Measurements from ENCODE around the gene MPHOSPH10. TPM values are rescaled to one million over a fixed set of nuclear protein-coding genes. Genes with fewer than 3 reads are reported as not detected.
"Not testable (repeated sequence)": the region's sequence is repeated elsewhere in the genome, so short reads cannot be mapped to it uniquely, and the experiment has no call there.

The MPHOSPH10 gene
- total RNA-seq, 2 donors from 2014 or later = 28.3 to 42.3 TPM

DNA sequence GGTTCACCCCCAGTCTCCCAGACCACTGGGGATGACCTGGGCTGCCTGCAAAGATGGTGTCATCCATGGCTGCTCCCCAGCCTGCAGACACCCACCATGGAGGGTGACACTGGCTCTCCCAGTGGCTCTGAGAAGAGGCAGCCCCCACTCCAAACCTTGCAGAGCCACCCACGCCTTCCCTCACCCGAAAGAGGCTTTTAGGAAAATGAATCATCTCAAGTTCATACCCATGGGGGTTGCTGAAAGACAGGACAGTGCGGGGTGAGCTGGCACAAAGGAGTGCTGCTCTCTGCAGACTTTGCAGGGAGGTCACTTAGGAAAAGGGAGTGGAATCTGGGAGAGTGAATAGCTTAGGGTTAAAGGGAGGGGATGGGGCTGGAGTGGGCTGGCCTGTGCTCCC is 36.4 kb downstream of the MPHOSPH10 start:
- no peak overlapping the region for H3K27ac Mint-ChIP-seq
- ATAC-seq (no peak), DNase-seq (no peak)
- no peaks in the 10 kb centered on the region for H3K9me3 ChIP-seq (ENCODE audit: control insufficient read depth, low read length, poor library complexity, severe bottlenecking)
- H3K4me1 Mint-ChIP-seq = no peaks in the 10 kb centered on the region
- H3K36me3 Mint-ChIP-seq (ENCODE audit: low read depth) = no peaks in the 10 kb centered on the region
- H3K27me3 Mint-ChIP-seq = peaks cover 38% of the 10 kb centered on the region
- H3K4me3 Mint-ChIP-seq = no peak overlapping the region

DNA sequence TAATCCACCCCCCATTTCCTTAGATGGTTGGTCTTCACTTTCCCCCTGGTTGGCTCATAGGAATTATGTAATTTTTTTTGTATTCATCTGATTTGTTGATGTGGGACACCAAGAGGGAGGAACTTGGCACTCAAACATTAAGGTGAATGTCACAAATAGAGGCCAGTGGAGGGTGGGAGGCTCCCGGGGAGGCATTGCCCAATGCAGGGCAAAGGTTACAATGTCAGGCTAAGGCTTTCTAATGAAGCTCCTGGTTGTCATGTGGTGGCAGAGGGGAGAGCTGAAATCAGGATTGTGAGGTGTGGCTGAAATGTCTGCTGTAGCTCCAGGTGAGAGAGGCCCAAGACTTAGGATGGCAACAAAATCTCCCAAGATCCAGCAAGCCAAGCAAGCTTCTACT is 42.7 kb downstream of the MPHOSPH10 start:
- H3K9me3 ChIP-seq (ENCODE audit: control insufficient read depth, low read length, poor library complexity, severe bottlenecking) = no peaks in the 10 kb centered on the region
- ATAC-seq = no peak
- Mint-ChIP-seq H3K27ac (no peak overlapping the region), H3K4me1 (peaks cover 12% of the 10 kb centered on the region), H3K4me3 (no peak overlapping the region), H3K27me3 (peaks cover 30% of the 10 kb centered on the region), H3K36me3 (ENCODE audit: low read depth) (peaks cover 6% of the 10 kb centered on the region)
- DNase-seq = no peak

DNA sequence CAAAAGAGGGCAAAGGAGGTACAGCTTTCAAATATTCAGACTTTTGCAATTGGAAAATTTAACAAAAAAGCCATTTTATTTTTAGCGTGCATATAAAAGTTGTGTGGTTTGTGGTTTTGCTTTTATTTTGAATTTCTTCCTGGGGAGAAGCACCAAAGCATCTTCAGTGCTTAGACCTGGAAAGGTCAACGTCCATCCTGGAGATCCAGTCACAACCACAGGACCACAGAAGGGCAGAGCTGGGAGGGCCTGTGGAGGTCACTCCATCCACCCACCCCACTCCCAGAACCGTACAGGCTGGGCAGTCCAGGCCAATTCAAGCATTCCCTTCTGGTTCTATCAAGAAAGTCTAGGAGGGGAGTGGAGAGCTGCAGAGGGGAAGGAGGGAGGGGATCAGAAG is 43.8 kb downstream of the MPHOSPH10 start:
- H3K4me3 Mint-ChIP-seq = no peak overlapping the region
- ATAC-seq = no peak
- H3K4me1 Mint-ChIP-seq = peaks cover 12% of the 10 kb centered on the region

DNA sequence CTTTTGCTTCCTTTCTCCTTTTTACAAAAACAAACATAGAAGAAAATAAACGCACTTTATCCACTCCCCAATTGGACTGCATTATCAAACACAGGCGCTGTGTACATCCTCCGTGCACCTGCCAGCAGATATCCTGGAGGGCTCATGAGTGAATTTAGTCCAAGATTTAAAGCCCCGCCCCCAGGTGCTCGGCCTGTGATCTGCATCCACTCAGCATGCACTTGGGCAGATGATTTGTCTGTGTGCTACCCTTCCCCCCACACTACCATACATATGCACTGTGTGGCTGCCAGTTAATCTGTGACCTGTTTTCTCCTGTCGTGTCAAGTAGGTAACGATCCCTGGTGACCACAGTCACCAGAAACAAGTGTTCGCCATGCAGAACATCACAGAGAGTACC is 48.4 kb downstream of the MPHOSPH10 start:
- H3K4me1 Mint-ChIP-seq; H3K27ac Mint-ChIP-seq; H3K4me3 Mint-ChIP-seq; H3K36me3 Mint-ChIP-seq (ENCODE audit: low read depth); DNase-seq; H3K9me3 ChIP-seq (ENCODE audit: control insufficient read depth, low read length, poor library complexity, severe bottlenecking); ATAC-seq: not testable (repeated sequence)
- peaks cover 27% of the 10 kb centered on the region for H3K27me3 Mint-ChIP-seq

More for the DNA sequence above, 43.8 kb downstream of the MPHOSPH10 start:
- H3K36me3 Mint-ChIP-seq (ENCODE audit: low read depth) = peaks cover 7% of the 10 kb centered on the region
- DNase-seq = no peak
- H3K27ac Mint-ChIP-seq = no peak overlapping the region
- peaks cover 33% of the 10 kb centered on the region for H3K27me3 Mint-ChIP-seq
- no peaks in the 10 kb centered on the region for H3K9me3 ChIP-seq (ENCODE audit: control insufficient read depth, low read length, poor library complexity, severe bottlenecking)

DNA sequence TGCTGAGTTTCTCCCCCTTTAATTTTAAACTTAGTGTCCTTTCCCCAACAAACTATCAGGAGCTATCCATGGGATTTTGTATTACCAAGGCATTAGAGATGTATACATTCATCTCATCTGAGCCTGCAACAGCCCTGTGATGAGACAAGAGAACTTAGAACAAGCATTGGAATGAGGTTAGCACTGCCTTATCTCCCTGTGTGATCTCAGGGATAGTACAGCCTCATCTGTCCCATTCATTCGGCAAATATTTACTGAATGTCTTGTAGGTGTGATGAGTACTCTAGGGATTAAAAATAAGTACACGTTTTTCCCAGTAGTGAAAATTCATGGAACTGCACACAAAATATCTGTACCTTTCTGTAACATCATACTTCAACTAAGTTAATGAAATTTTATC is 50.9 kb downstream of the MPHOSPH10 start:
- Mint-ChIP-seq H3K4me3 (no peak overlapping the region), H3K36me3 (ENCODE audit: low read depth) (peaks cover 3% of the 10 kb centered on the region), H3K4me1 (peaks cover 2% of the 10 kb centered on the region), H3K27me3 (peaks cover 15% of the 10 kb centered on the region), H3K27ac (no peak overlapping the region)
- DNase-seq = no peak
- ATAC-seq = no peak
- H3K9me3 ChIP-seq (ENCODE audit: control insufficient read depth, low read length, poor library complexity, severe bottlenecking) = no peaks in the 10 kb centered on the region

DNA sequence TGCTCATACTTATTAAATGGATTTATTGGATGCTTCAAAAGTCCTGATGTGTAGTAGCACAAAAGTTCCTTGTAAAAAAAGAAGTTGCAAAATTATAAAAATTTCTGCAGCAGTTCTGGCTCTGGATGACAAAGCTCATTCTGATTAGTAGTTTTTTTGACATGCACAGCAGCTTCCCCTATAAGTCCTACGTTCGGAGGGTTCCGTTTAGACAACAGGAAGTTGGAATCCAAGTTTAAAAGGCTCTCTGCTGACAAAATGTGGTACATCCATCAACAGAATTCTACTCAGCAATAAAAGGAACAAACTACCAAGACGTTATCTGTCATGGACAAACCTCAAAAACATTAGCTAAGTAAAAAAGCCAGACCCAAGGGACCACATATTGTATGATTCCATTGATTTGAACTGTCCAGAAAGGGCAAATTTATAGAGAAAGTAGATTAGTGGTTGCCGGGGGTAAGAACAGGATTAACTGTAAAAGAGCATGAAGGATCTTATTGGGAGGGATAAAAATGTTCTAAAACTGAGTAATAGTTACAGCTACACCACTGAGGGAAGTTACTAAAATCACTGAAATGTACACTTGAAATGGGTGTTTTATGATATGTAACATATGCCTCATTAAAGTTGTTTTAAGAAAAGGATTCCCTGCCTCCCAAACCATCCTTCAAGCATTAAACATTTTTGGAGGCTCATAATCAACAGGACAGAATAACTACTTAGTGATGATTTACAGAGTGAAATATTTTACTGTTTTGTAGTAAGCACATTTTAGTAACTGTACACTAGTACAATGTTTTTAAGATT is 53.1 kb downstream of the MPHOSPH10 start:
- H3K4me1 Mint-ChIP-seq; ATAC-seq; DNase-seq; H3K27ac Mint-ChIP-seq; H3K4me3 Mint-ChIP-seq; H3K36me3 Mint-ChIP-seq (ENCODE audit: low read depth); H3K9me3 ChIP-seq (ENCODE audit: control insufficient read depth, low read length, poor library complexity, severe bottlenecking); H3K27me3 Mint-ChIP-seq: not testable (repeated sequence)

DNA sequence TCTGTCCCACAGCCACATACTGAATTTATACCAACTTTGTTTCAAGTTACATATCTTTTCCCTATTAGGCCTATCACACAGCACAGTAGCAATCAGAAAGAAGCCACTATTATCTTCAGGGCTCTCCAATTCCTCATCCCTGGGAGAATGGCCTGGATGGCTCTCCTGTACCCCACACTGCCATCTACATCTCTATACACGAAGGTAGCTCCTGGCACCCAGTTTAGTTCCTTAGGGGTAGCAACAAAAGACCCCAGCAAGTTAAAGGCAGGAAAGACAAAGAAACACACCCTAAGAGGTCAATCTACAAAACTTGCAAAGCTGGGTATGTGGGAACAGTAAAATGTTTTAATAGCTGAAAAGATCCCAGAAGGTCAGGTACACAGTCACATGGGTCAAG is 56.5 kb downstream of the MPHOSPH10 start:
- no peak overlapping the region for H3K4me3 Mint-ChIP-seq
- no peaks in the 10 kb centered on the region for H3K9me3 ChIP-seq (ENCODE audit: control insufficient read depth, low read length, poor library complexity, severe bottlenecking)
- no peaks in the 10 kb centered on the region for H3K36me3 Mint-ChIP-seq (ENCODE audit: low read depth)
- no peaks in the 10 kb centered on the region for H3K4me1 Mint-ChIP-seq
- no peak for ATAC-seq
- no peaks in the 10 kb centered on the region for H3K27me3 Mint-ChIP-seq
- H3K27ac Mint-ChIP-seq = no peak overlapping the region
- no peak for DNase-seq

DNA sequence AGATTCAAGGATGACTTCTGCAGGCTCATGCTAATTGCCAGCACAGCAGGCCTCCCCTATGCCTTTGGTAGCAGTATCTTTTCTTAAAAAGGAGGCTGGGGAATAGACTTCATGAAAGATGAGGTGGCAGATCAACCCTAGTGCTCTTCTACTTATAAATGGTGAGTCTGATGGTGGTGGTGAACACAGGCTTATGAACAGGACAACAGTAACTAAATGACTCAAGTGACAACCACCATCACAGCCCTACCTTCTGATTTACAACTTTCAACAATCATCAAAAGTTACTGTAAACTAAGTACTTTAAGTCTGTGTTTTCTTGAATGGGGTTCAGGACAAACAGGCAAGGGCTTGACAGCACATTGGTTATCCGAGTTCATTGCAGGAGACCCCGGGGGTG is 57.2 kb downstream of the MPHOSPH10 start:
- no peaks in the 10 kb centered on the region for H3K9me3 ChIP-seq (ENCODE audit: control insufficient read depth, low read length, poor library complexity, severe bottlenecking)
- Mint-ChIP-seq H3K36me3 (ENCODE audit: low read depth) (no peaks in the 10 kb centered on the region), H3K27ac (no peak overlapping the region), H3K4me3 (no peak overlapping the region), H3K27me3 (no peaks in the 10 kb centered on the region), H3K4me1 (no peaks in the 10 kb centered on the region)
- DNase-seq = no peak
- no peak for ATAC-seq

DNA sequence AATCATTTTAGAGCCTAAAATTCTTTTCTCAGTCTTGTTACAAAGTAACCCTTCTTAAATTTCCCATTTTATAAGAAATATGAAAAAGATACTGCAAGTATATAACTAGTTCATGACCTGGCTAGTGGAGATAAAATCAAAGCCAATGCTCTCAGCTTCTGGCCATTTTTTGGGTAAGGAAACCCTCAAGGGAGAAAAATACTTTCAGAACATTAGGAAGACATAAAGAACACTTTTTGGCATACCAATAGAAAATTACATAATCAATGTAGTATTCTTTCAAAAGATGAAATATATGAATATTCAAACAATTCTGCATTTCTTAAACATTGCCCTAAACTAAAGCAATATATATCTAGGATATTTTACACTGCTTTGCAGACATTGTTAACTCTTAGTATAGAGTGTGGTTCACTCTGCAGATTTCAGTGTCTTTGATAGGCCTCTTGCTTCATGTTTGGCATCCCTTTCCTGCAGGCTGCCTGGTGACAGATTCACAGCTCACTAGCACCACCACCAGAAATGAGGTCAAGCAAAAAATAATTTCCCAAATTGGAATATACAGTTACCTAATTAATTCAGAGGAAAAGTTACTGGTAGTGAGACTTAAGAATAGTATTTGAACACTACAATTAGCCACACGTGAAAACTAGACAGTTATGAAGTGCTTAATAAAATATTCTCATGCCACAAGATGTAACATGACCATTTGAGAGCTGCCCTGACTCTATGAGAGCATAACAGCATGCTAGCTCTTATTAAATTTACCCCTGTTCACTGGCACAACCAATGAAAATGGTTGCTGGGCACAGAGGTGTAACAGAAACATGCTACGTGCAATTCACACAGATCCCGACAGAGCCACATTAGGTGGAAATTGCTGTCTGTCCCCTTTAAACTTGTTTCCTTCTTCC is 60.5 kb downstream of the MPHOSPH10 start:
- no peaks in the 10 kb centered on the region for H3K9me3 ChIP-seq (ENCODE audit: control insufficient read depth, low read length, poor library complexity, severe bottlenecking)
- Mint-ChIP-seq H3K36me3 (ENCODE audit: low read depth) (no peaks in the 10 kb centered on the region), H3K27me3 (no peaks in the 10 kb centered on the region), H3K4me3 (no peak overlapping the region), H3K4me1 (no peaks in the 10 kb centered on the region), H3K27ac (no peak overlapping the region)
- ATAC-seq (no peak), DNase-seq (no peak)

DNA sequence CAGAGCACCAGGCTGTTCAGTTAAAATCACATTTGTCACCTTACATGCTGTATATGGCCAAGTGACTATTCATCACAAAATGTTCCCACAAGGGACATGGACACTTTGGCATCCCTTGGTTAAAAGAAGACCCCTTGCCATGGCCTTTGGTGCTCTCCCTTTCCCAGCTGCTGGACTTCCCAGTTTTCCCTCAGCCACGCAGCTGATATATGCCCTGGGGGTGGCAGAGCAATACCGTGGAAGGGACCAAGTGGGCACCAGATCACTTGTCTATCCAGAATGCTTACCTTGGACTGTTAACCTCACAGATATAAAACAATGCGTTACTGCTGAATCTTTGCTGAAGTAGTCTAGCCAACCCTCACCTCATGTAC is 61.1 kb downstream of the MPHOSPH10 start:
- ATAC-seq = no peak
- Mint-ChIP-seq H3K36me3 (ENCODE audit: low read depth) (no peaks in the 10 kb centered on the region), H3K27me3 (no peaks in the 10 kb centered on the region), H3K4me1 (no peaks in the 10 kb centered on the region), H3K4me3 (no peak overlapping the region), H3K27ac (no peak overlapping the region)
- DNase-seq = no peak
- H3K9me3 ChIP-seq (ENCODE audit: control insufficient read depth, low read length, poor library complexity, severe bottlenecking) = no peaks in the 10 kb centered on the region

Other genes with a start within 250 kb of the MPHOSPH10 start
- gene VAX2, start 230.1 kb upstream of the MPHOSPH10 start, total RNA-seq = not detected
- gene ATP6V1B1, start 194.7 kb upstream of the MPHOSPH10 start, total RNA-seq = not detected
- gene ANKRD53, start 152.0 kb upstream of the MPHOSPH10 start, total RNA-seq = under 1 TPM; 0.34 to 0.80 TPM
- 10 to 100 TPM; 30.0 to 31.3 TPM for gene TEX261, start 135.8 kb upstream of the MPHOSPH10 start, total RNA-seq
- gene NAGK, start 62.0 kb upstream of the MPHOSPH10 start, total RNA-seq = 100 to 1,000 TPM in 1 of 2 donors, 10 to 100 TPM in 1; 75.0 to 102 TPM
- gene MCEE, start 405 bp upstream of the MPHOSPH10 start, total RNA-seq = 10 to 100 TPM in 1 of 2 donors, 1 to 10 TPM in 1; 9.6 to 11.3 TPM
- gene PAIP2B, start 96.5 kb downstream of the MPHOSPH10 start, total RNA-seq = 1 to 10 TPM; 2.4 to 2.9 TPM
- 100 to 1,000 TPM in 1 of 2 donors, 10 to 100 TPM in 1; 93.7 to 104 TPM for gene ZNF638, start 201.1 kb downstream of the MPHOSPH10 start, total RNA-seq